T-helper 2 cell treated with Interferon-gamma antibody and Interleukin-4, amounts not matched to agents 100 ng/mL and 5 ng/mL, for 36 hours (primary cell): ENCODE results near the gene CPA5. TPM values are rescaled to one million over a fixed set of nuclear protein-coding genes. Genes with fewer than 3 reads are reported as not detected.
"Not testable (repeated sequence)": the region's sequence is repeated elsewhere in the genome, so short reads cannot be mapped to it uniquely, and the experiment has no call there.

Experiments used
- intact Hi-C: fragments of 100-400 bp; cut with micrococcal nuclease; formaldehyde crosslinking; loops from one replicate; pipeline ENCODE4 v1.15.1; 2023
- total RNA-seq: library from RNA; stranded (reverse); gene quantifications from 2 replicates; pipeline ENCODE4 v1.2.3, GENCODE V29; 2022

CPA5 gene
- 1.0 and 1.7 TPM in 2 replicates for total RNA-seq

GRCh38 chr7:130344271-130344866 lies at the start of gene CPA5:
Gene CPA5, plus strand, starts transcription at chr7:130344816. Its CDS starts 1,670 bp downstream, at chr7:130346486.
- intact Hi-C loops, result no loop called here

GRCh38 chr7:130296221-130296951 lies 48.2 kb upstream of the CPA5 start:
- intact Hi-C loops, result no loop called here

GRCh38 chr7:130297628-130298543 lies 46.7 kb upstream of the CPA5 start:
- intact Hi-C loops, result no loop called here

GRCh38 chr7:130298544-130299326 lies 45.9 kb upstream of the CPA5 start:
- intact Hi-C loops, result no loop called here

- intact Hi-C loops, result no loop called here
These were observed 44.8 kb upstream of the CPA5 start for GRCh38 chr7:130299866-130300265.

- intact Hi-C loops, result no loop called here
These were observed 43.1 kb upstream of the CPA5 start for GRCh38 chr7:130301501-130302020.

- intact Hi-C loops, result no loop called here
These were observed 42.0 kb upstream of the CPA5 start for GRCh38 chr7:130302649-130303048.

GRCh38 chr7:130303127-130303526 lies 41.5 kb upstream of the CPA5 start:
- intact Hi-C loops, result no loop called here

GRCh38 chr7:130303551-130303950 lies 41.1 kb upstream of the CPA5 start:
- intact Hi-C loops, result no loop called here

- intact Hi-C loops, result no loop called here
These were observed 40.6 kb upstream of the CPA5 start for GRCh38 chr7:130303982-130304381.

GRCh38 chr7:130304878-130305277 lies 39.7 kb upstream of the CPA5 start:
- intact Hi-C loops, result no loop called here

- intact Hi-C loops, result no loop called here
These were observed 39.1 kb upstream of the CPA5 start for GRCh38 chr7:130305433-130306042.

GRCh38 chr7:130309986-130310385 lies 34.6 kb upstream of the CPA5 start:
- intact Hi-C loops, result no loop called here

- intact Hi-C loops, result no loop called here
These were observed 30.3 kb upstream of the CPA5 start for GRCh38 chr7:130314305-130314704.

GRCh38 chr7:130319541-130319940 lies 25.1 kb upstream of the CPA5 start:
- intact Hi-C loops, result no loop called here

- intact Hi-C loops, result not testable (repeated sequence)
These were observed 22.9 kb upstream of the CPA5 start for GRCh38 chr7:130321542-130322229.

GRCh38 chr7:130322615-130323014 lies 22.0 kb upstream of the CPA5 start:
- intact Hi-C loops, result no loop called here

- intact Hi-C loops, result no loop called here
These were observed 20.2 kb upstream of the CPA5 start for GRCh38 chr7:130324306-130324943.

GRCh38 chr7:130329681-130330080 lies 14.9 kb upstream of the CPA5 start:
- intact Hi-C loops, result no loop called here
